Nephron (organoid): ENCODE results near the gene PROSER3.

ENCODE experiments used
- H3K27ac Mint-ChIP-seq, 3 experiments: 2 replicates each; pipeline ENCODE4 v1.8.0; 2020; ENCODE audit warnings: mixed read lengths in 3 of 3, mild to moderate bottlenecking in 2 of 3, moderate library complexity in 1 of 3
- H3K27me3 Mint-ChIP-seq: 2 replicates; pipeline ENCODE4 v1.8.0; 2021; ENCODE audit warnings: low read depth, mild to moderate bottlenecking, moderate library complexity, mixed read lengths
- H3K36me3 Mint-ChIP-seq: 2 replicates; pipeline ENCODE4 v1.8.0; 2020; ENCODE audit warnings: low read depth, mixed read lengths
- H3K4me1 Mint-ChIP-seq: 2 replicates; pipeline ENCODE4 v1.8.0; 2020; ENCODE audit warnings: mixed read lengths
- H3K4me3 Mint-ChIP-seq, 3 experiments: 2 replicates each; pipeline ENCODE4 v1.8.0; 2020; ENCODE audit warnings: mild to moderate bottlenecking in 3 of 3, mixed read lengths in 3 of 3, moderate library complexity in 2 of 3
- H3K9me3 Mint-ChIP-seq: 2 replicates; pipeline ENCODE4 v1.8.0; 2020; ENCODE audit warnings: mixed read lengths
- CTCF ChIP-seq, 3 experiments: fragments of 200-600 bp; sonication (generic); IDR thresholded peaks; one replicate each; pipeline ENCODE4 v1.5.0; 2021; ENCODE audit warnings: antibody characterized with exemption in 3 of 3; ENCODE audit not compliant: unreplicated experiment in 3 of 3

Gene PROSER3

GRCh38 chr19:35759697-35760096 lies 1.7 kb downstream of the PROSER3 start:
- Mint-ChIP-seq H3K4me3 (peak overlapping the region; percentile 92 to 97 (median 95)), H3K9me3 (no peaks in the 10 kb centered on the region), H3K27ac (peak overlapping the region in 2 of 3 experiments; percentile 65 to 93), H3K36me3 (peaks cover 21% of the 10 kb centered on the region), H3K27me3 (peaks cover 10% of the 10 kb centered on the region), H3K4me1 (peaks cover 31% of the 10 kb centered on the region)
- no peak for TF ChIP-seq CTCF (IDR thresholded peaks at IDR 0.05; ENCODE audit: unreplicated experiment in 3 of 3)

GRCh38 chr19:35760711-35761349 lies 2.9 kb downstream of the PROSER3 start:
- Mint-ChIP-seq H3K9me3 (no peaks in the 10 kb centered on the region), H3K36me3 (peaks cover 22% of the 10 kb centered on the region), H3K27ac (no peak overlapping the region), H3K4me1 (peaks cover 25% of the 10 kb centered on the region), H3K4me3 (peak overlapping the region; percentile 26 to 67 (median 50)), H3K27me3 (peaks cover 4% of the 10 kb centered on the region)
- no peak for TF ChIP-seq CTCF (IDR thresholded peaks at IDR 0.05; ENCODE audit: unreplicated experiment in 3 of 3)

- Mint-ChIP-seq H3K27me3 (peaks cover 4% of the 10 kb centered on the region), H3K9me3 (no peaks in the 10 kb centered on the region), H3K4me3 (no peak overlapping the region), H3K27ac (no peak overlapping the region), H3K36me3 (peaks cover 20% of the 10 kb centered on the region), H3K4me1 (peaks cover 5% of the 10 kb centered on the region)
- no peak for TF ChIP-seq CTCF (IDR thresholded peaks at IDR 0.05; ENCODE audit: unreplicated experiment in 3 of 3)
These were observed 6.7 kb downstream of the PROSER3 start for GRCh38 chr19:35764432-35765315.

- no peaks in the 10 kb centered on the region for H3K9me3 Mint-ChIP-seq
These were observed 8.7 kb downstream of the PROSER3 start for GRCh38 chr19:35766571-35767104.

More at GRCh38 chr19:35766571-35767104, 8.7 kb downstream of the PROSER3 start:
- Mint-ChIP-seq H3K36me3 (peaks cover 20% of the 10 kb centered on the region), H3K4me3 (no peak overlapping the region), H3K4me1 (peaks cover 5% of the 10 kb centered on the region), H3K27ac (peak overlapping the region in 1 of 3 experiments; percentile 38), H3K27me3 (peaks cover 4% of the 10 kb centered on the region)
- TF ChIP-seq CTCF (IDR thresholded peaks at IDR 0.05; ENCODE audit: unreplicated experiment in 3 of 3), result no peak
